GM23248 (cell line): ENCODE data around the gene LRCH2. TPM values are rescaled to one million over a fixed set of nuclear protein-coding genes. Genes with fewer than 3 reads are reported as not detected.
A peak's percentile ranks its signal among the peaks of the same experiment; 100 is the strongest.

Experiments used
- DNase-seq: peaks from one replicate; pipeline ENCODE4 v3.0.0-alpha.2; 2015
- H2AFZ ChIP-seq: fragments of 200-600 bp; sonication (generic); 2 replicates; pipeline ENCODE4 v1.6.1; 2016; ENCODE audit warnings: antibody characterized with exemption
- H3F3A ChIP-seq: fragments of 200-600 bp; sonication (generic); 2 replicates; pipeline ENCODE4 v1.6.1; 2016; ENCODE audit warnings: mild to moderate bottlenecking, antibody characterized with exemption, mixed run types; ENCODE audit not compliant: insufficient read depth
- H3K27ac ChIP-seq: fragments of 200-600 bp; sonication (generic); 2 replicates; pipeline ENCODE4 v1.5.1; 2016; ENCODE audit warnings: mild to moderate bottlenecking
- H3K27me3 ChIP-seq: fragments of 200-600 bp; sonication (generic); replicated peaks from 2 replicates; pipeline ENCODE4 v1.6.1; 2016; ENCODE audit warnings: mild to moderate bottlenecking; ENCODE audit not compliant: insufficient read depth
- H3K36me3 ChIP-seq: fragments of 200-600 bp; sonication (generic); 2 replicates; pipeline ENCODE4 v1.6.1; 2016; ENCODE audit warnings: low read depth, mild to moderate bottlenecking
- H3K4me1 ChIP-seq: fragments of 200-600 bp; sonication (generic); 2 replicates; pipeline ENCODE4 v1.6.1; 2016; ENCODE audit warnings: mild to moderate bottlenecking; ENCODE audit not compliant: insufficient read depth
- H3K4me2 ChIP-seq: fragments of 200-600 bp; sonication (generic); one replicate; pipeline ENCODE4 v1.6.1; 2016; ENCODE audit warnings: mild to moderate bottlenecking; ENCODE audit not compliant: unreplicated experiment
- H3K4me3 ChIP-seq: fragments of 200-600 bp; sonication (generic); 2 replicates; pipeline ENCODE4 v1.5.1; 2016; ENCODE audit warnings: mild to moderate bottlenecking
- H3K79me2 ChIP-seq: fragments of 200-600 bp; sonication (generic); 2 replicates; pipeline ENCODE4 v1.6.1; 2016; ENCODE audit warnings: mild to moderate bottlenecking; ENCODE audit not compliant: insufficient read depth
- H3K9ac ChIP-seq: fragments of 200-600 bp; sonication (generic); 2 replicates; pipeline ENCODE4 v1.6.1; 2016; ENCODE audit warnings: mild to moderate bottlenecking
- H3K9me2 ChIP-seq: fragments of 200-600 bp; sonication (generic); 2 replicates; pipeline ENCODE4 v1.6.1; 2016; ENCODE audit warnings: mixed run types, mild to moderate bottlenecking, moderate library complexity; ENCODE audit not compliant: insufficient read depth
- H3K9me3 ChIP-seq: fragments of 200-600 bp; sonication (generic); one replicate; pipeline ENCODE4 v1.6.1; 2017; ENCODE audit warnings: low read depth
- H4K20me1 ChIP-seq: fragments of 200-600 bp; sonication (generic); 2 replicates; pipeline ENCODE4 v1.6.0; 2016; ENCODE audit not compliant: insufficient read depth
- EZH2 ChIP-seq: fragments of 200-600 bp; sonication (generic); IDR thresholded peaks from 2 replicates; pipeline ENCODE4 v1.6.1; 2018; ENCODE audit warnings: antibody characterized with exemption, mild to moderate bottlenecking; ENCODE audit not compliant: insufficient read depth, poor library complexity, severe bottlenecking
- EZH2phosphoT487 ChIP-seq: fragments of 200-600 bp; sonication (generic); IDR thresholded peaks from 2 replicates; pipeline ENCODE4 v1.6.1; 2018; ENCODE audit warnings: antibody characterized with exemption, moderate library complexity, mild to moderate bottlenecking, low read depth; ENCODE audit not compliant: insufficient read depth
- WGBS, 2 experiments: methylation state at CpG; one replicate each; pipeline ENCODE4 v1.1.6; 2015 to 2017; ENCODE audit warnings: low lambda C conversion rate in 2 of 2, low coverage in 1 of 2; ENCODE audit errors: missing lambda C conversion rate in 2 of 2; 5-methylcytosine and 5-hydroxymethylcytosine counted together
- in situ Hi-C: fragments of 300-500 bp; cut with MboI; formaldehyde crosslinking; loops from 2 replicates; pipeline ENCODE4 v1.15.0; 2020
- polyA plus RNA-seq: library from polyadenylated mRNA; unstranded; fragments of >200 nt; fragmentation: Nextera tagmentation; extraction: Ambion mirVana; gene quantifications from 2 replicates; pipeline ENCODE4 v1.2.1, GENCODE V29; 2016
- total RNA-seq: library from RNA; depleted of rRNA; stranded (reverse); fragments of >200 nt; shearing (Covaris generic); gene quantifications from 2 replicates; pipeline ENCODE4 v1.2.3, GENCODE V29; 2014

Gene LRCH2
- total and polyA plus RNA-seq, 2 experiments from 2014 or later, result 1.0 to 2.4 TPM

DNA sequence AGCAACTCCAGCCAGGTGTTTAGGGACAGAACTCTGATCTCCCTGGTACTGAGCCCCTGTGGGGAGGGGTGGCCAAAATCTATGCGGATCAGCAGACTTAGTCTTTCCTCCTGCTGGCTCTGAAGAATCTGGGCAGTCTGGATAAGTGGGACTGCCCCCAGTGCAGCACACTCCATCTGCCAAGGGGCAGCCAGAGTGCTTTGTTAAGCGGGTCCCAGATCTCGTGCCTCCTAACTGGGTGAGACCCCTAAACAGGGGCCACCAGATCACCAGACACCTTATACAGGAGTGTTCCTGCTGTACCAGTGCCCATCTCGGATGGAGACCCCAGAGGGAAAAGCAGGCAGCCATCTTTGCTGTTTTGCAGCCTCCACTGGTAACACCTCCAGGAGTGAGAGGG, 135.0 kb downstream of the LRCH2 start:
- Histone ChIP-seq H3K79me2 (no peaks in the 10 kb centered on the region), H3K9ac (no peak overlapping the region), H3F3A (no peaks in the 10 kb centered on the region), H3K4me2 (no peak overlapping the region), H3K9me3 (no peaks in the 10 kb centered on the region), H4K20me1 (no peaks in the 10 kb centered on the region), H3K9me2 (no peaks in the 10 kb centered on the region), H3K4me1 (no peaks in the 10 kb centered on the region), H2AFZ (no peak overlapping the region), H3K27ac (no peak overlapping the region), H3K27me3 (no peaks in the 10 kb centered on the region), H3K36me3 (no peaks in the 10 kb centered on the region), H3K4me3 (no peak overlapping the region)
- in situ Hi-C loops, result no loop called here
- DNase-seq, result no peak
- 97 to 100% methylated on average over 2 to 3 of the region's 4 CpGs for WGBS, 2 experiments
- TF ChIP-seq EZH2phosphoT487, result no peak

DNA sequence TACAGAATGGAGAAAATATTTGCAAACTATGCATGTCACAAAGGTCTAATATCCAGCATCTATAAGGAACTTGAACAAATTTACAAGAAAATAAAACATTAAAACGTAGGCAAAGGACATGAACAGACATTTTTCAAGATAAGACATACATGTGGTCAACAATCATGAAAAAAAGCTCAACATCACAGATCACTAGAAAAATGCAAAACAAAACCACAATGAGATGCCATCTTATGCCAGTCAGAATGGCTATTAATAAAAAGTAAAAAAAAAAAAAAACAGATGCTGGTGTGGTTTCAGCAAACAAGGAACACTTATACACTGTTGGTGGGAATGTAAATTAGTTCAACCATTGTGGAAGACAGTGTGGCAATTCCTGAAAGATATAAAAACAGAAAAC, 140.7 kb downstream of the LRCH2 start:
- no peak overlapping the region for H3K9ac ChIP-seq
- H3K9me2 ChIP-seq, result no peaks in the 10 kb centered on the region
- H3K79me2 ChIP-seq, result no peaks in the 10 kb centered on the region
- H3F3A ChIP-seq, result no peaks in the 10 kb centered on the region
- no peaks in the 10 kb centered on the region for H3K9me3 ChIP-seq
- H3K4me2 ChIP-seq, result no peak overlapping the region
- H2AFZ ChIP-seq, result no peak overlapping the region
- no peak overlapping the region for H3K4me3 ChIP-seq
- H3K27me3 ChIP-seq, result no peaks in the 10 kb centered on the region
- TF ChIP-seq EZH2phosphoT487 (no peak), EZH2 (no peak)
- in situ Hi-C loops, result no loop called here
- no peak overlapping the region for H3K27ac ChIP-seq
- no peaks in the 10 kb centered on the region for H3K36me3 ChIP-seq
- H3K4me1 ChIP-seq, result no peaks in the 10 kb centered on the region
- 81 to 86% methylated on average over 1 of the region's 1 CpG for WGBS, 2 experiments
- DNase-seq, result peak; percentile 0
- no peaks in the 10 kb centered on the region for H4K20me1 ChIP-seq

DNA sequence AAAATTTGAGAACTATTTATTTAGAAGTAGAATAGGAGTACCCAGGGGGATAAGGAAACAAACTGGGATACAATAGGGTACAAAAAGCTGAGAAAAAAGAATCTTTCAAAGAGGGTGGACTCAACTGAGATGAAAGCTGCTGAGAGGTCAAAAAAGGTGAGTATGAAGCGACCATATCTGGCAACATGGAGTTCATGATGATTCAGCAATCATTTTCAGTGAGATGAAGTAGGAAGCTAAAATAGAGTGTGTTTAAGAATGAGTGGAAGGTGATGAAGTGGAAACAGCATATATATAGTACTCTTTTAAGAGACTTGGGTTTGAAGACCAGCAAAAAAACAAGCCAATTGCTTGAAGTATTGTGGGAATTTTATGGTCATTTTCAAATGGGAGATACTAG, 144.5 kb downstream of the LRCH2 start:
- no peak for DNase-seq
- H2AFZ ChIP-seq, result no peak overlapping the region
- H3K9me2 ChIP-seq, result no peaks in the 10 kb centered on the region
- no peak overlapping the region for H3K9ac ChIP-seq
- H4K20me1 ChIP-seq, result no peaks in the 10 kb centered on the region
- 92 to 100% methylated on average over 1 of the region's 1 CpG for WGBS, 2 experiments
- in situ Hi-C loops, result no loop called here
- H3K4me3 ChIP-seq, result no peak overlapping the region
- H3K36me3 ChIP-seq, result no peaks in the 10 kb centered on the region
- H3K27me3 ChIP-seq, result no peaks in the 10 kb centered on the region
- no peaks in the 10 kb centered on the region for H3K9me3 ChIP-seq
- no peaks in the 10 kb centered on the region for H3F3A ChIP-seq
- H3K79me2 ChIP-seq, result no peaks in the 10 kb centered on the region
- TF ChIP-seq EZH2, result no peak
- H3K27ac ChIP-seq, result no peak overlapping the region
- H3K4me1 ChIP-seq, result no peaks in the 10 kb centered on the region
- H3K4me2 ChIP-seq, result no peak overlapping the region

DNA sequence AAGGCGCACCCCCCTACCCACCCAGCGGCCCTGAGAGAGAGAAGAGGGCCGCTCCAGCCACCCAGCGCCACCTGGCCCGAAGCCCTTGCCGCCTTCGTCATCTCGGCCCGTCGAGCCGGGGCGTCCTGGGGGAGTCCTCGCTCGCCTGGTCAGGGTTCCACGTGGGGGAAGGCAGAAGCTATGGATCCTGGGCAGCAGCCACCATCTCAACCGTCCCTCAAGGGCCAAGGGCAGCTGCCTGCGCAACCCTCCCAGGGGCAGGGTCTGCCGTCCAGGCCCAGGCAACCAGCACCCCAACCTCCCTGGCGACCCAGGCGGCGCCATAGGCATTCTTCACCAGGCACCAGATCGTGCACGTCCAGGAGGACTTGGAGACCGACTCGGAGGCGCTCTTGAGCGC, 165.0 kb downstream of the LRCH2 start:
- DNase-seq, result no peak
- Histone ChIP-seq H3K4me2 (no peak overlapping the region), H3K4me1 (peaks cover 13% of the 10 kb centered on the region), H3K36me3 (no peaks in the 10 kb centered on the region), H4K20me1 (no peaks in the 10 kb centered on the region), H3K9me3 (no peaks in the 10 kb centered on the region), H3K9ac (no peak overlapping the region), H3K9me2 (no peaks in the 10 kb centered on the region), H2AFZ (no peak overlapping the region), H3K27me3 (no peaks in the 10 kb centered on the region), H3K27ac (no peak overlapping the region), H3F3A (no peaks in the 10 kb centered on the region), H3K79me2 (no peaks in the 10 kb centered on the region), H3K4me3 (no peak overlapping the region)
- TF ChIP-seq EZH2 (no peak), EZH2phosphoT487 (no peak)
- in situ Hi-C loops, result no loop called here
- 97 to 98% methylated on average over 7 to 20 of the region's 27 CpGs for WGBS, 2 experiments

DNA sequence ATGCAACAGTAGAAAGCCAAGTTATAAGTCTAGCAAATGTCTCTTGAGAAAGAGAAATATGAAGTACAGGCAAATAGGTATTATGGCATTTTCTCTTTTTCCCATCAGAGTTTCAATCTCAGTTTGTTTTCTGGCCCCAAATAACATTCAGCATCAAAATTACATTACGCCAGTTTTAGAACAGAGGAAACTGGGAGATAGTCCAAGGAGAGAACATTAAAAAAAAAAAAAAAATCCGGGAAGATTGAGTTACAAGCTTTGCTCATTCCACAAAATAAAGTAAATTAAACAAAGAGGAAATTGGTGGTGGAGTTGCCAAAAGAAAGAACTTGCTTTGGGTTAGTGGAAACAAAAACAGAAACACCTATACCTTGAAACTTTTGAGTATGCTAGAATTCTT, 166.1 kb downstream of the LRCH2 start:
- H3K4me3 ChIP-seq, result no peak overlapping the region
- H3F3A ChIP-seq, result no peaks in the 10 kb centered on the region
- H3K4me1 ChIP-seq, result peaks cover 13% of the 10 kb centered on the region
- WGBS, 2 experiments, result 20 to 26% methylated on average over 2 of the region's 2 CpGs
- H3K36me3 ChIP-seq, result no peaks in the 10 kb centered on the region
- H2AFZ ChIP-seq, result peak overlapping the region; percentile 48
- H3K79me2 ChIP-seq, result no peaks in the 10 kb centered on the region
- no peak overlapping the region for H3K4me2 ChIP-seq
- no peak for TF ChIP-seq EZH2
- TF ChIP-seq EZH2phosphoT487, result no peak
- no peaks in the 10 kb centered on the region for H3K9me3 ChIP-seq
- H3K9me2 ChIP-seq, result no peaks in the 10 kb centered on the region
- in situ Hi-C loops, result no loop called here
- no peaks in the 10 kb centered on the region for H3K27me3 ChIP-seq
- H4K20me1 ChIP-seq, result no peaks in the 10 kb centered on the region
- no peak overlapping the region for H3K27ac ChIP-seq
- DNase-seq, result peak; percentile 25
- no peak overlapping the region for H3K9ac ChIP-seq
